Astrocyte (in vitro differentiated cells and primary cell): ENCODE results near the gene GRM2. TPM values are rescaled to one million over a fixed set of nuclear protein-coding genes. Genes with fewer than 3 reads are reported as not detected.

ENCODE experiments used
- DNase-seq: peaks from one replicate; pipeline ENCODE4 v3.0.0-alpha.2; 2010; ENCODE audit warnings: low read depth
- FAIRE-seq: peaks from 2 replicates; lab custom pipeline; 2011; peaks lifted over from hg19 to GRCh38; lab: Jason Lieb, UNC
- H2AFZ ChIP-seq: 2 replicates; pipeline ENCODE4 v1.6.0; 2012; ENCODE audit warnings: low read depth, low read length, inconsistent platforms
- H3K27ac ChIP-seq: 2 replicates; pipeline ENCODE4 v1.5.1; 2011; ENCODE audit warnings: low read depth, low read length, inconsistent platforms
- H3K27me3 ChIP-seq: 2 replicates; pipeline ENCODE4 v1.6.0; 2011; ENCODE audit warnings: low read length, inconsistent platforms; ENCODE audit not compliant: insufficient read depth
- H3K36me3 ChIP-seq: 2 replicates; pipeline ENCODE4 v1.5.1; 2011; ENCODE audit warnings: low read length, inconsistent platforms; ENCODE audit not compliant: insufficient read depth
- H3K4me1 ChIP-seq: 2 replicates; pipeline ENCODE4 v1.5.1; 2011; ENCODE audit warnings: low read length, inconsistent platforms; ENCODE audit not compliant: insufficient read depth
- H3K4me2 ChIP-seq: 2 replicates; pipeline ENCODE4 v1.6.0; 2012; ENCODE audit warnings: low read length, inconsistent platforms
- H3K4me3 ChIP-seq: 2 replicates; pipeline ENCODE4 v1.5.1; 2011; ENCODE audit warnings: low read depth, mild to moderate bottlenecking, low read length, inconsistent platforms; ENCODE audit not compliant: insufficient read depth
- H3K79me2 ChIP-seq: 2 replicates; pipeline ENCODE4 v1.6.0; 2012; ENCODE audit warnings: mild to moderate bottlenecking, low read length, inconsistent platforms; ENCODE audit not compliant: insufficient read depth
- H3K9ac ChIP-seq: 2 replicates; pipeline ENCODE4 v1.6.0; 2012; ENCODE audit warnings: mild to moderate bottlenecking, low read length, inconsistent platforms
- H3K9me3 ChIP-seq: 2 replicates; pipeline ENCODE4 v1.5.1; 2012; ENCODE audit warnings: low read depth, mild to moderate bottlenecking, low read length, inconsistent platforms; ENCODE audit not compliant: insufficient read depth
- H4K20me1 ChIP-seq: 2 replicates; pipeline ENCODE4 v1.6.0; 2012; ENCODE audit warnings: low read length, inconsistent platforms; ENCODE audit not compliant: insufficient read depth
- H3K27ac Mint-ChIP-seq: one replicate; pipeline ENCODE4 v1.8.0; 2021; ENCODE audit warnings: mild to moderate bottlenecking, mixed read lengths; ENCODE audit not compliant: unreplicated experiment
- H3K27me3 Mint-ChIP-seq: one replicate; pipeline ENCODE4 v1.8.0; 2021; ENCODE audit warnings: low read depth, mixed read lengths; ENCODE audit not compliant: unreplicated experiment
- H3K36me3 Mint-ChIP-seq: one replicate; pipeline ENCODE4 v1.8.0; 2021; ENCODE audit warnings: low read depth, mixed read lengths; ENCODE audit not compliant: unreplicated experiment
- H3K4me1 Mint-ChIP-seq: one replicate; pipeline ENCODE4 v1.8.0; 2021; ENCODE audit warnings: low read depth, mixed read lengths; ENCODE audit not compliant: unreplicated experiment
- H3K4me3 Mint-ChIP-seq: one replicate; pipeline ENCODE4 v1.8.0; 2021; ENCODE audit warnings: mild to moderate bottlenecking, moderate library complexity, mixed read lengths; ENCODE audit not compliant: unreplicated experiment
- H3K9me3 Mint-ChIP-seq: one replicate; pipeline ENCODE4 v1.8.0; 2021; ENCODE audit warnings: mild to moderate bottlenecking, mixed read lengths; ENCODE audit not compliant: unreplicated experiment
- CTCF ChIP-seq: IDR thresholded peaks from 2 replicates; pipeline ENCODE4 v1.5.1; 2011; ENCODE audit warnings: low read depth, mild to moderate bottlenecking, inconsistent platforms, low read length, moderate library complexity; ENCODE audit not compliant: insufficient read depth
- EZH2 ChIP-seq: IDR thresholded peaks from 2 replicates; pipeline ENCODE4 v1.6.1; 2012; ENCODE audit warnings: mild to moderate bottlenecking, low read length, inconsistent platforms; ENCODE audit not compliant: insufficient read depth
- total RNA-seq: library from RNA; stranded (reverse); gene quantifications from 2 replicates; pipeline ENCODE4 v1.2.1, GENCODE V29; 2021

Gene GRM2
- total RNA-seq, 1 donor from 2014 or later = 0.25 TPM

GRCh38 chr3:51727500-51727899 lies 20.6 kb downstream of the GRM2 start:
- FAIRE-seq (no peak), DNase-seq (no peak)
- Histone ChIP-seq H3K4me1 (no peaks in the 10 kb centered on the region), H3K36me3 (no peaks in the 10 kb centered on the region), H4K20me1 (no peaks in the 10 kb centered on the region), H3K27me3 (no peaks in the 10 kb centered on the region), H3K9me3 (no peaks in the 10 kb centered on the region), H3K4me2 (no peak overlapping the region), H3K79me2 (no peaks in the 10 kb centered on the region), H2AFZ (no peak overlapping the region), H3K4me3 (no peak overlapping the region), H3K9ac (no peak overlapping the region), H3K27ac (no peak overlapping the region)
- no peaks in the 10 kb centered on the region for H3K9me3 Mint-ChIP-seq
- H3K4me3 Mint-ChIP-seq = no peak overlapping the region
- H3K36me3 Mint-ChIP-seq = no peaks in the 10 kb centered on the region
- TF ChIP-seq EZH2 = no peak
- TF ChIP-seq CTCF = no peak
- H3K27ac Mint-ChIP-seq = no peak overlapping the region
- no peaks in the 10 kb centered on the region for H3K27me3 Mint-ChIP-seq
- no peaks in the 10 kb centered on the region for H3K4me1 Mint-ChIP-seq

GRCh38 chr3:51729042-51729633 lies 22.3 kb downstream of the GRM2 start:
- Histone ChIP-seq H3K79me2 (no peaks in the 10 kb centered on the region), H3K4me1 (no peaks in the 10 kb centered on the region), H3K9me3 (no peaks in the 10 kb centered on the region), H3K36me3 (no peaks in the 10 kb centered on the region), H3K27ac (no peak overlapping the region), H3K4me2 (no peak overlapping the region), H2AFZ (no peak overlapping the region), H4K20me1 (no peaks in the 10 kb centered on the region), H3K4me3 (no peak overlapping the region), H3K27me3 (no peaks in the 10 kb centered on the region), H3K9ac (no peak overlapping the region)
- peaks cover 3% of the 10 kb centered on the region for H3K9me3 Mint-ChIP-seq
- no peak overlapping the region for H3K4me3 Mint-ChIP-seq
- no peak for TF ChIP-seq CTCF
- no peaks in the 10 kb centered on the region for H3K36me3 Mint-ChIP-seq
- no peaks in the 10 kb centered on the region for H3K4me1 Mint-ChIP-seq
- FAIRE-seq (peak; percentile 5), DNase-seq (peak; percentile 14)
- no peak overlapping the region for H3K27ac Mint-ChIP-seq
- no peaks in the 10 kb centered on the region for H3K27me3 Mint-ChIP-seq

GRCh38 chr3:51733859-51734571 lies 27.1 kb downstream of the GRM2 start:
- no peaks in the 10 kb centered on the region for H3K4me1 ChIP-seq
- TF ChIP-seq EZH2 (no peak), CTCF (no peak)

More at GRCh38 chr3:51733859-51734571, 27.1 kb downstream of the GRM2 start:
- H3K27me3 ChIP-seq = no peaks in the 10 kb centered on the region
- H3K4me3 ChIP-seq = no peak overlapping the region
- FAIRE-seq = no peak
- no peak overlapping the region for H3K4me2 ChIP-seq
- DNase-seq = no peak
- Mint-ChIP-seq H3K4me3 (no peak overlapping the region), H3K36me3 (no peaks in the 10 kb centered on the region), H3K9me3 (peaks cover 3% of the 10 kb centered on the region), H3K4me1 (no peaks in the 10 kb centered on the region), H3K27me3 (peaks cover 8% of the 10 kb centered on the region), H3K27ac (no peak overlapping the region)
- H2AFZ ChIP-seq = no peak overlapping the region
- no peaks in the 10 kb centered on the region for H4K20me1 ChIP-seq
- H3K9ac ChIP-seq = no peak overlapping the region
- H3K9me3 ChIP-seq = no peaks in the 10 kb centered on the region
- no peak overlapping the region for H3K27ac ChIP-seq
- no peaks in the 10 kb centered on the region for H3K36me3 ChIP-seq
- H3K79me2 ChIP-seq = no peaks in the 10 kb centered on the region
